ENCODE results near the gene ZIC4. TPM values are rescaled to one million over a fixed set of nuclear protein-coding genes. Genes with fewer than 3 reads are reported as not detected.

ZIC4 gene
- total and polyA plus RNA-seq, 2 of the 8 experiments (the other 6 are each of a cell fraction or from before 2014, with no cell fraction given): 0.03 to 0.13 TPM

DNA sequence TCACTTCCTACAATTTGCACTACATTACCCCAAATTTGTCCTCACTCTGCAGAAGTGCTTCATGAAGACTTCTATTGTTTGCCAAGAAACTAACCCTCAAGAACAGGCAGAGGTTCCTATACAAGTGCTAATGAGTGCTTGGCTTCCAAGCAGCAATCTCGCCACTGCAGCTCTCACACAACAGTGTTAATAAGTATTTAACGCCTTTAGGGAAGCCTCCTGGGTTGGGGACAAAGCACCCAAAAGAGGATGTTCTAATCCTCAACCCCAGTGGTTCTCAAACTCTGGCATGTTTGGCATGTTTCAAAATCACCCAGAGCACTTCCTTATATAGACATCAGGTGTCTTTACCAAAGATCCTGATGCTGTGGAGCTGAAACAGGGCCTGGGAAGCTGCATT, 64.6 kb downstream of the ZIC4 start (continued):
- TF ChIP-seq TAF1 (IDR thresholded peaks at IDR 0.05; ENCODE audit: low read depth, low read length): no peak

Measured in H1 (cell line).